ENCODE results near the gene AGRN. TPM values are rescaled to one million over a fixed set of nuclear protein-coding genes. Genes with fewer than 3 reads are reported as not detected.
"Not testable (repeated sequence)": the region's sequence is repeated elsewhere in the genome, so short reads cannot be mapped to it uniquely, and the experiment has no call there.

The AGRN gene
- total and polyA plus RNA-seq, 2 of the 4 experiments (the other 2 are of a cell fraction), result 8.1 to 115 TPM

GRCh38 chr1:1077396-1077795 is 57.5 kb downstream of the AGRN start:
- H3K36me3 ChIP-seq (ENCODE audit: control insufficient read depth, insufficient read depth, low read length); H3K4me2 ChIP-seq (ENCODE audit: low read depth, low read length); H2AK9ac ChIP-seq (replicated peaks; ENCODE audit: low read depth, low read length, poor library complexity); H3K14ac ChIP-seq (replicated peaks; ENCODE audit: low read depth, low read length); intact Hi-C loops (cut with micrococcal nuclease); H2AK5ac ChIP-seq (ENCODE audit: low read depth, low read length); POLR2A ChIA-PET (ENCODE audit: unreplicated experiment); H3K9me1 ChIP-seq (ENCODE audit: insufficient read depth, low read length); H3K18ac ChIP-seq (ENCODE audit: low read depth, low read length); H3K23ac ChIP-seq (ENCODE audit: low read depth, low read length); H2BK15ac ChIP-seq (ENCODE audit: low read depth, low read length); H3K9me3 ChIP-seq (ENCODE audit: control insufficient read depth, insufficient read depth, low read length); H2BK5ac ChIP-seq (ENCODE audit: low read depth, low read length, poor library complexity, severe bottlenecking); H3K4ac ChIP-seq (ENCODE audit: low read depth, low read length); H2AFZ ChIP-seq (replicated peaks; ENCODE audit: low read length, poor library complexity); H2BK20ac ChIP-seq (ENCODE audit: low read depth, low read length); H4K20me1 ChIP-seq (ENCODE audit: insufficient read depth, low read length); BruUV-seq (replicated peaks); CTCF ChIA-PET; DNase-seq; in situ Hi-C loops (cut with MboI; ENCODE audit: low sequenced_read_pairs); H4K91ac ChIP-seq (ENCODE audit: insufficient read depth, low read depth, low read length); H2BK120ac ChIP-seq (ENCODE audit: low read depth, low read length); H4K5ac ChIP-seq (ENCODE audit: low read depth, low read length); H4K8ac ChIP-seq (ENCODE audit: low read depth in 2 of 2, low read length in 2 of 2); H3K9ac ChIP-seq (ENCODE audit: low read depth, low read length); H3K27me3 ChIP-seq (ENCODE audit: control insufficient read depth, insufficient read depth, low read length); dilution Hi-C loops (cut with HindIII; ENCODE audit: low sequenced_read_pairs, unreplicated experiment); H3K79me1 ChIP-seq (ENCODE audit: low read depth in 1 of 2, low read length in 2 of 2); H3K56ac ChIP-seq (ENCODE audit: extremely low read depth, insufficient read depth, low read length); ATAC-seq (ENCODE audit: low read depth); H3K4me3 ChIP-seq (ENCODE audit: insufficient read depth, low read depth, low read length); H3K27ac ChIP-seq (ENCODE audit: insufficient read depth, low read length): not testable (repeated sequence)
- WGBS, 2 experiments (ENCODE audit: extremely low coverage in 2 of 2, insufficient read length in 1 of 2), result no CpG with 5 or more reads among the region's 21 CpGs
- peaks cover 11% of the 10 kb centered on the region for H3K4me1 ChIP-seq (ENCODE audit: control insufficient read depth, insufficient read depth, low read length)

Measured in IMR-90 (cell line).